CD14-positive monocyte (primary cell): Measurements from ENCODE around the gene MAL. TPM values are rescaled to one million over a fixed set of nuclear protein-coding genes. Genes with fewer than 3 reads are reported as not detected.

ENCODE experiments used
- DNase-seq, 3 donors: peaks; one replicate each; pipeline ENCODE4 v3.0.0-alpha.2; 2011 to 2022
- H2AFZ ChIP-seq: 2 replicates; pipeline ENCODE4 v1.6.0; 2012; ENCODE audit warnings: mild to moderate bottlenecking, low read depth, low read length, inconsistent platforms; ENCODE audit not compliant: insufficient read depth, poor library complexity, severe bottlenecking
- H3K27ac ChIP-seq, 2 donors: 1 replicate in 1 of 2; 2 replicates in 1 of 2; pipeline ENCODE4 v1.5.1; 2012 to 2013; ENCODE audit warnings: low read length in 2 of 2, control low read depth in 1 of 2, inconsistent platforms in 1 of 2, low read depth in 1 of 2, mild to moderate bottlenecking in 1 of 2
- H3K27me3 ChIP-seq, 2 donors: one replicate each; pipeline versions ENCODE4 v1.6.0 to v1.6.1; 2011 to 2013; ENCODE audit warnings: low read length in 2 of 2; ENCODE audit not compliant: control insufficient read depth in 2 of 2, insufficient read depth in 2 of 2
- H3K36me3 ChIP-seq, 2 donors: replicated peaks in 1 of 2; 1 replicate in 1 of 2; 2 replicates in 1 of 2; pipeline versions ENCODE4 v1.5.1 to v1.6.1; 2012 to 2013; ENCODE audit warnings: low read length in 2 of 2, control low read depth in 1 of 2, inconsistent platforms in 1 of 2, mild to moderate bottlenecking in 1 of 2; ENCODE audit not compliant: insufficient read depth in 2 of 2, control insufficient read depth in 1 of 2
- H3K4me1 ChIP-seq, 2 donors: 1 replicate in 1 of 2; 2 replicates in 1 of 2; pipeline versions ENCODE4 v1.5.1 to v1.6.1; 2012 to 2013; ENCODE audit warnings: low read length in 2 of 2, control low read depth in 1 of 2, inconsistent platforms in 1 of 2, mild to moderate bottlenecking in 1 of 2, moderate library complexity in 1 of 2; ENCODE audit not compliant: insufficient read depth in 2 of 2, control insufficient read depth in 1 of 2
- H3K4me2 ChIP-seq: replicated peaks from 2 replicates; pipeline ENCODE3; 2012; ENCODE audit warnings: low read length, moderate library complexity, mild to moderate bottlenecking; ENCODE audit not compliant: poor library complexity, severe bottlenecking; ENCODE audit errors: extremely low read depth
- H3K4me3 ChIP-seq, 3 experiments: fragments of 200-600 bp in 1 of 3; sonication (generic) in 1 of 3; replicated peaks in 1 of 3; 1 replicate in 2 of 3; 2 replicates in 1 of 3; pipeline ENCODE4 v1.5.1; 2011 to 2013; ENCODE audit warnings: low read length in 3 of 3, mild to moderate bottlenecking in 3 of 3, control low read depth in 2 of 3, low read depth in 2 of 3, inconsistent platforms in 1 of 3, moderate library complexity in 1 of 3
- H3K79me2 ChIP-seq: 2 replicates; pipeline ENCODE4 v1.6.0; 2012; ENCODE audit warnings: mild to moderate bottlenecking, control low read depth, inconsistent platforms, low read length, moderate library complexity; ENCODE audit not compliant: insufficient read depth
- H3K9ac ChIP-seq: 2 replicates; pipeline ENCODE4 v1.6.0; 2017; ENCODE audit warnings: low read length, mild to moderate bottlenecking; ENCODE audit not compliant: insufficient read depth, poor library complexity, severe bottlenecking
- H3K9me3 ChIP-seq, 2 donors: replicated peaks in 1 of 2; 1 replicate in 1 of 2; 2 replicates in 1 of 2; pipeline versions ENCODE4 v1.5.1 to v1.6.1; 2012 to 2013; ENCODE audit warnings: low read length in 2 of 2, control low read depth in 1 of 2; ENCODE audit not compliant: control insufficient read depth in 1 of 2, insufficient read depth in 1 of 2
- H4K20me1 ChIP-seq: 2 replicates; pipeline ENCODE4 v1.6.0; 2012; ENCODE audit warnings: mild to moderate bottlenecking, low read length, control low read depth, moderate library complexity; ENCODE audit not compliant: insufficient read depth
- H3K27ac Mint-ChIP-seq, 7 donors: one replicate each; pipeline ENCODE4 v1.8.0; 2020; ENCODE audit warnings: mild to moderate bottlenecking in 7 of 7, mixed read lengths in 7 of 7, moderate library complexity in 6 of 7, inconsistent platforms in 2 of 7
- H3K27me3 Mint-ChIP-seq, 3 donors: one replicate each; pipeline ENCODE4 v1.8.0; 2021 to 2022; ENCODE audit warnings: low read depth in 3 of 3, mild to moderate bottlenecking in 3 of 3, mixed read lengths in 3 of 3, moderate library complexity in 3 of 3, inconsistent platforms in 1 of 3
- H3K36me3 Mint-ChIP-seq, 2 donors: one replicate each; pipeline ENCODE4 v1.8.0; 2020; ENCODE audit warnings: mixed read lengths in 2 of 2, inconsistent platforms in 1 of 2, mild to moderate bottlenecking in 1 of 2
- H3K4me1 Mint-ChIP-seq: one replicate; pipeline ENCODE4 v1.8.0; 2020; ENCODE audit warnings: mild to moderate bottlenecking, mixed read lengths
- H3K4me3 Mint-ChIP-seq, 2 donors: one replicate each; pipeline ENCODE4 v1.8.0; 2020; ENCODE audit warnings: mild to moderate bottlenecking in 2 of 2, mixed read lengths in 2 of 2, moderate library complexity in 1 of 2
- H3K9me3 Mint-ChIP-seq, 7 donors: one replicate each; pipeline ENCODE4 v1.8.0; 2020 to 2022; ENCODE audit warnings: mixed read lengths in 7 of 7, mild to moderate bottlenecking in 6 of 7, moderate library complexity in 6 of 7, inconsistent platforms in 2 of 7
- WGBS: methylation state at CpG from one replicate; pipeline ENCODE4 v1.1.5; 2013; ENCODE audit warnings: missing lambda C conversion rate; ENCODE audit not compliant: insufficient coverage; 5-methylcytosine and 5-hydroxymethylcytosine counted together
- intact Hi-C, 2 donors: fragments of 100-400 bp; cut with micrococcal nuclease; formaldehyde crosslinking; loops; one replicate each; pipeline versions ENCODE4 v1.15.0 to v1.15.1; 2023
- polyA plus RNA-seq, 3 donors: library from polyadenylated mRNA; depleted of rRNA in 1 of 3; unstranded in 2 of 3; stranded (reverse) in 1 of 3; fragments of 300-500 nt in 2 of 3; fragments of >200 nt in 1 of 3; fragmentation: Illumina TruSeq in 2 of 3; gene quantifications; 1 replicate in 2 of 3; 2 replicates in 1 of 3; pipeline ENCODE4 v1.2.3, GENCODE V29; 2012 to 2021
- TF ChIP-seq, protein P1 (sequence below): fragments of 200-600 bp; IDR thresholded peaks from one replicate; pipeline ENCODE4 v1.8.0; 2022; ENCODE audit warnings: antibody characterized with exemption, mild to moderate bottlenecking

MAL gene
- polyA plus RNA-seq, 3 donors: 0.39 to 0.48 TPM; not detected in 1

DNA sequence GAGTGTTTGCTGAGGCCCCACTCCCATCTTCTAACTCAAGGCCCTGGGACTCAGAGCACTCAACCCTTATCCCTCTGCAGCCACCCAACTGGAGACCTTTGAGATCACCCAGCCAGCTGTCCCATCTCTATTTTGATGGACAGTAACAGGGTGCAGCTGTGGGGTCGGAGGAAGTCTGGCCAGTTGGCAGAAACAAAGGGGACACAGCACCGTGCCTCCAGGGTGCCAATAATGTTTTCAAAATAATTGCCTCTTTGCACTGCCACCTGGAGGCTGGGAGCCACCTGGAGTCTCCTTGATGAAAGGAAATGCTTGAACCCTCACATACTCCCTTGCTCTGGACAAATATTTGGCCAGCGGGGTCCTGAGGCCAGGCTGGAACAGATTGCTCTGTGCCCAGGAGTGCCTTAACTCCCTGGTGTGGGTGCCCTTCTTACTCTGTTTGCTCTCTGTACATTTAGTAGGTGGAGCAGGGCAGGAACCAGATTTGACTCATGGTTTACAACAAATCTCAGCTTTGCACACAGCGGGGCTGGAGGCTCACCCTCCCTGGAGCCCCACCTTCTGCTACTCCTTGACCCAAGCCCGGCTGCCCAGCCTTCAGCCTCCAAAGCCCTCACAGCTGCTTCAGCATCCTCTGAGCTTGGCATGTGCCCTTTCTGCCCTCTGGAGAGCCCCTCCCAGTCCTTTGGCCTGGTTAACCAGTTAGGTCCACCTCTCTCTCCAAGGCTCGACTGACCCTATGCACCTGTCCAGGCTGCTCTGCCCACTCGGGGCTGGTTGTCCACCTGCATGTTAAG, 17.2 kb downstream of the MAL start:
- Histone ChIP-seq H3K27me3 (no peaks in the 10 kb centered on the region), H2AFZ (no peak overlapping the region), H3K27ac (no peak overlapping the region), H3K4me1 (no peaks in the 10 kb centered on the region), H3K4me2 (no peak overlapping the region), H3K79me2 (no peaks in the 10 kb centered on the region), H3K9ac (no peak overlapping the region), H3K4me3 (no peak overlapping the region), H3K36me3 (no peaks in the 10 kb centered on the region), H4K20me1 (no peaks in the 10 kb centered on the region), H3K9me3 (no peaks in the 10 kb centered on the region)
- H3K27me3 Mint-ChIP-seq: peaks cover 6 to 10% (median 10%) of the 10 kb centered on the region in 3 donors
- H3K27ac Mint-ChIP-seq: no peak overlapping the region
- WGBS: 89% methylated on average over 3 of the region's 7 CpGs
- peaks cover 2 to 16% (median 5%) of the 10 kb centered on the region in 7 donors for H3K9me3 Mint-ChIP-seq
- TF ChIP-seq, protein P1, sequence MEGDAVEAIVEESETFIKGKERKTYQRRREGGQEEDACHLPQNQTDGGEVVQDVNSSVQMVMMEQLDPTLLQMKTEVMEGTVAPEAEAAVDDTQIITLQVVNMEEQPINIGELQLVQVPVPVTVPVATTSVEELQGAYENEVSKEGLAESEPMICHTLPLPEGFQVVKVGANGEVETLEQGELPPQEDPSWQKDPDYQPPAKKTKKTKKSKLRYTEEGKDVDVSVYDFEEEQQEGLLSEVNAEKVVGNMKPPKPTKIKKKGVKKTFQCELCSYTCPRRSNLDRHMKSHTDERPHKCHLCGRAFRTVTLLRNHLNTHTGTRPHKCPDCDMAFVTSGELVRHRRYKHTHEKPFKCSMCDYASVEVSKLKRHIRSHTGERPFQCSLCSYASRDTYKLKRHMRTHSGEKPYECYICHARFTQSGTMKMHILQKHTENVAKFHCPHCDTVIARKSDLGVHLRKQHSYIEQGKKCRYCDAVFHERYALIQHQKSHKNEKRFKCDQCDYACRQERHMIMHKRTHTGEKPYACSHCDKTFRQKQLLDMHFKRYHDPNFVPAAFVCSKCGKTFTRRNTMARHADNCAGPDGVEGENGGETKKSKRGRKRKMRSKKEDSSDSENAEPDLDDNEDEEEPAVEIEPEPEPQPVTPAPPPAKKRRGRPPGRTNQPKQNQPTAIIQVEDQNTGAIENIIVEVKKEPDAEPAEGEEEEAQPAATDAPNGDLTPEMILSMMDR: no peak
- no peak for DNase-seq
- intact Hi-C loops: no loop called here
- no peak overlapping the region for H3K4me3 Mint-ChIP-seq
- no peaks in the 10 kb centered on the region for H3K36me3 Mint-ChIP-seq
- H3K4me1 Mint-ChIP-seq: no peaks in the 10 kb centered on the region

GRCh38 chr2:95043300-95044093, 18.0 kb downstream of the MAL start:
- H3K27ac ChIP-seq: no peak overlapping the region
- no peak for DNase-seq
- Mint-ChIP-seq H3K36me3 (no peaks in the 10 kb centered on the region), H3K27ac (no peak overlapping the region), H3K4me3 (peak overlapping the region in 1 of 2 donors; percentile 3), H3K9me3 (peaks cover 1 to 9% (median 2%) of the 10 kb centered on the region in 7 donors), H3K4me1 (no peaks in the 10 kb centered on the region), H3K27me3 (peaks cover 6 to 11% (median 10%) of the 10 kb centered on the region in 3 donors)
- H3K4me3 ChIP-seq: no peak overlapping the region
- H2AFZ ChIP-seq: no peak overlapping the region
- no peak overlapping the region for H3K9ac ChIP-seq
- WGBS: 46% methylated on average over 15 of the region's 17 CpGs
- TF ChIP-seq, protein P1: no peak
- no peaks in the 10 kb centered on the region for H3K36me3 ChIP-seq
- no peaks in the 10 kb centered on the region for H3K27me3 ChIP-seq
- H3K4me1 ChIP-seq: no peaks in the 10 kb centered on the region
- intact Hi-C loops: no loop called here
- no peaks in the 10 kb centered on the region for H4K20me1 ChIP-seq
- H3K9me3 ChIP-seq: no peaks in the 10 kb centered on the region
- no peaks in the 10 kb centered on the region for H3K79me2 ChIP-seq
- no peak overlapping the region for H3K4me2 ChIP-seq
